Neural cell (in vitro differentiated cells): ENCODE data around the gene PROCA1.

ENCODE experiments used
- EZH2 ChIP-seq: fragments of 200-600, 300-800 bp; shearing (Covaris generic), sonication (generic); IDR thresholded peaks from 2 replicates; pipeline ENCODE4 v1.6.1; 2014; ENCODE audit warnings: antibody characterized with exemption, low read length, borderline replicate concordance, mild to moderate bottlenecking; ENCODE audit not compliant: insufficient read depth, poor library complexity, severe bottlenecking
- POLR2AphosphoS5 ChIP-seq: IDR thresholded peaks from 2 replicates; pipeline ENCODE4 v1.6.1; 2012
- RAD21 ChIP-seq: fragments of 450-650 bp; conservative IDR thresholded peaks from 2 replicates; pipeline ENCODE4 v1.6.1; 2014; ENCODE audit warnings: antibody characterized with exemption, mild to moderate bottlenecking, moderate library complexity
- TAF1 ChIP-seq: IDR thresholded peaks from 2 replicates; pipeline ENCODE4 v1.6.1; 2012; ENCODE audit warnings: low read depth
- TF ChIP-seq, protein P1 (sequence below): fragments of 450-650 bp; IDR thresholded peaks from 2 replicates; pipeline ENCODE4 v1.5.1; 2014; ENCODE audit warnings: antibody characterized with exemption, mild to moderate bottlenecking, moderate library complexity; ENCODE audit not compliant: poor library complexity, severe bottlenecking

- TF ChIP-seq, protein P1, sequence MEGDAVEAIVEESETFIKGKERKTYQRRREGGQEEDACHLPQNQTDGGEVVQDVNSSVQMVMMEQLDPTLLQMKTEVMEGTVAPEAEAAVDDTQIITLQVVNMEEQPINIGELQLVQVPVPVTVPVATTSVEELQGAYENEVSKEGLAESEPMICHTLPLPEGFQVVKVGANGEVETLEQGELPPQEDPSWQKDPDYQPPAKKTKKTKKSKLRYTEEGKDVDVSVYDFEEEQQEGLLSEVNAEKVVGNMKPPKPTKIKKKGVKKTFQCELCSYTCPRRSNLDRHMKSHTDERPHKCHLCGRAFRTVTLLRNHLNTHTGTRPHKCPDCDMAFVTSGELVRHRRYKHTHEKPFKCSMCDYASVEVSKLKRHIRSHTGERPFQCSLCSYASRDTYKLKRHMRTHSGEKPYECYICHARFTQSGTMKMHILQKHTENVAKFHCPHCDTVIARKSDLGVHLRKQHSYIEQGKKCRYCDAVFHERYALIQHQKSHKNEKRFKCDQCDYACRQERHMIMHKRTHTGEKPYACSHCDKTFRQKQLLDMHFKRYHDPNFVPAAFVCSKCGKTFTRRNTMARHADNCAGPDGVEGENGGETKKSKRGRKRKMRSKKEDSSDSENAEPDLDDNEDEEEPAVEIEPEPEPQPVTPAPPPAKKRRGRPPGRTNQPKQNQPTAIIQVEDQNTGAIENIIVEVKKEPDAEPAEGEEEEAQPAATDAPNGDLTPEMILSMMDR: no peak
- TF ChIP-seq TAF1: no peak
- TF ChIP-seq POLR2AphosphoS5: peak; percentile 1
- TF ChIP-seq EZH2: no peak
- no peak for TF ChIP-seq RAD21
Measured at GRCh38 chr17:28748852-28749515, 37.3 kb upstream of the PROCA1 start.
